Measurements from ENCODE around the gene SPPL2B.

Gene SPPL2B

GRCh38 chr19:2323707-2324106 is 4.8 kb upstream of the SPPL2B start:
- no peak for DNase-seq (ENCODE audit: low spot score)

- no peak for DNase-seq (ENCODE audit: low spot score)
Observed at GRCh38 chr19:2324220-2324948, 4.1 kb upstream of the SPPL2B start.

- no peak for DNase-seq (ENCODE audit: low spot score)
Observed at GRCh38 chr19:2325281-2326046, 3.0 kb upstream of the SPPL2B start.

- no peak for DNase-seq (ENCODE audit: low spot score)
Observed at GRCh38 chr19:2326699-2327360, 1.7 kb upstream of the SPPL2B start.

- DNase-seq (ENCODE audit: low spot score) = peak; percentile 87
Observed at GRCh38 chr19:2327773-2328400, 597 bp upstream of the SPPL2B start.

GRCh38 chr19:2329149-2329478 is 630 bp downstream of the SPPL2B start:
- no peak for DNase-seq (ENCODE audit: low spot score)

GRCh38 chr19:2329501-2329916 is 1.0 kb downstream of the SPPL2B start:
- no peak for DNase-seq (ENCODE audit: low spot score)

GRCh38 chr19:2330255-2330631 is 1.8 kb downstream of the SPPL2B start:
- DNase-seq (ENCODE audit: low spot score) = no peak

- no peak for DNase-seq (ENCODE audit: low spot score)
Observed at GRCh38 chr19:2330632-2331284, 2.3 kb downstream of the SPPL2B start.

GRCh38 chr19:2331601-2332246 is 3.2 kb downstream of the SPPL2B start:
- no peak for DNase-seq (ENCODE audit: low spot score)

- DNase-seq (ENCODE audit: low spot score) = peak; percentile 69
Observed at GRCh38 chr19:2332341-2333026, 4.0 kb downstream of the SPPL2B start.

GRCh38 chr19:2333027-2333806 is 4.7 kb downstream of the SPPL2B start:
- DNase-seq (ENCODE audit: low spot score) = no peak

- no peak for DNase-seq (ENCODE audit: low spot score)
Observed at GRCh38 chr19:2333807-2334211, 5.3 kb downstream of the SPPL2B start.

- no peak for DNase-seq (ENCODE audit: low spot score)
Observed at GRCh38 chr19:2334426-2334825, 5.9 kb downstream of the SPPL2B start.

- DNase-seq (ENCODE audit: low spot score) = no peak
Observed at GRCh38 chr19:2334986-2335846, 6.7 kb downstream of the SPPL2B start.

- no peak for DNase-seq (ENCODE audit: low spot score)
Observed at GRCh38 chr19:2335848-2336247, 7.4 kb downstream of the SPPL2B start.

GRCh38 chr19:2336528-2337328 is 8.2 kb downstream of the SPPL2B start:
- DNase-seq (ENCODE audit: low spot score) = no peak

GRCh38 chr19:2337329-2337707 is 8.8 kb downstream of the SPPL2B start:
- DNase-seq (ENCODE audit: low spot score) = no peak

Data from kidney capillary endothelial cell (primary cell).